Gastroesophageal sphincter (tissue), 4 donors: ENCODE data around the gene CAMK1G. TPM values are rescaled to one million over a fixed set of nuclear protein-coding genes. Genes with fewer than 3 reads are reported as not detected.

Source experiments
- ATAC-seq: fragments of 150-250 bp; one replicate; pipeline ENCODE4 v1.9.1; 2016; ENCODE audit warnings: mild to moderate bottlenecking, moderate library complexity
- H3K27ac ChIP-seq, 4 donors: fragments of 200-600 bp; sonication (generic) in 3 of 4; 1 replicate in 3 of 4; 2 replicates in 1 of 4; pipeline ENCODE4 v1.5.1; 2016 to 2019
- H3K27me3 ChIP-seq: fragments of 200-600 bp; sonication (generic); one replicate; pipeline ENCODE4 v1.5.1; 2019
- H3K36me3 ChIP-seq, 2 donors: fragments of 200-600 bp; sonication (generic); one replicate each; pipeline ENCODE4 v1.5.1; 2019; ENCODE audit warnings: control low read depth in 1 of 2
- H3K4me1 ChIP-seq, 3 donors: fragments of 200-600 bp; sonication (generic); 1 replicate in 2 of 3; 2 replicates in 1 of 3; pipeline ENCODE4 v1.5.1; 2016 to 2019; ENCODE audit warnings: control low read depth in 2 of 3
- H3K4me3 ChIP-seq, 2 donors: fragments of 200-600 bp; sonication (generic); one replicate each; pipeline ENCODE4 v1.5.1; 2019; ENCODE audit warnings: mild to moderate bottlenecking in 1 of 2, moderate library complexity in 1 of 2
- H3K9me3 ChIP-seq, 3 donors: fragments of 200-600 bp; sonication (generic); one replicate each; pipeline ENCODE4 v1.5.1; 2017 to 2019; ENCODE audit warnings: control low read depth in 2 of 3
- CTCF ChIP-seq, 4 experiments: fragments of 200-600 bp in 2 of 4; fragments of 450-650 bp in 2 of 4; sonication (generic) in 1 of 4; IDR thresholded peaks; one replicate each; pipeline ENCODE4 v1.5.1; 2017 to 2019; ENCODE audit warnings: antibody characterized with exemption in 4 of 4, mild to moderate bottlenecking in 2 of 4, moderate library complexity in 2 of 4
- EP300 ChIP-seq: sonication (generic); formaldehyde crosslinking; IDR thresholded peaks from one replicate; pipeline ENCODE4 v1.6.1; 2017; ENCODE audit warnings: antibody characterized with exemption, mild to moderate bottlenecking
- POLR2A ChIP-seq, 2 donors: fragments of 450-650 bp; IDR thresholded peaks; one replicate each; pipeline ENCODE4 v1.6.1; 2017; ENCODE audit warnings: antibody characterized with exemption in 2 of 2, mild to moderate bottlenecking in 2 of 2, moderate library complexity in 1 of 2
- POLR2AphosphoS5 ChIP-seq: sonication (generic); formaldehyde crosslinking; IDR thresholded peaks from one replicate; pipeline ENCODE4 v1.6.1; 2017; ENCODE audit warnings: antibody characterized with exemption
- WGBS, 2 donors: methylation state at CpG; one replicate each; pipeline ENCODE4 v1.1.5; 2018; ENCODE audit warnings: low coverage in 1 of 2; 5-methylcytosine and 5-hydroxymethylcytosine counted together
- total RNA-seq, 4 donors: library from RNA; depleted of rRNA; stranded (reverse); fragments of >200 nt; gene quantifications; one replicate each; pipeline ENCODE4 v1.1.0, GENCODE V29; 2016

The CAMK1G gene
- total RNA-seq, 4 donors from 2014 or later, result 0.19 to 6.8 (median 0.84) TPM

GRCh38 chr1:209611771-209612570, 28.5 kb downstream of the CAMK1G start:
- TF ChIP-seq POLR2AphosphoS5 (no peak), POLR2A (IDR thresholded peaks at IDR 0.05) (no peak), EP300 (no peak), CTCF (IDR thresholded peaks at IDR 0.05) (no peak)
- ATAC-seq, result no peak
- no peaks in the 10 kb centered on the region for H3K9me3 ChIP-seq
- no peaks in the 10 kb centered on the region for H3K27me3 ChIP-seq
- no peaks in the 10 kb centered on the region for H3K4me1 ChIP-seq
- H3K36me3 ChIP-seq, result no peaks in the 10 kb centered on the region
- WGBS, 2 donors, result 76% methylated on average over 5 of the region's 13 CpGs; no CpG with 5 or more reads in 1 of the 2 donors
- no peak overlapping the region for H3K27ac ChIP-seq
- H3K4me3 ChIP-seq, result no peak overlapping the region

DNA sequence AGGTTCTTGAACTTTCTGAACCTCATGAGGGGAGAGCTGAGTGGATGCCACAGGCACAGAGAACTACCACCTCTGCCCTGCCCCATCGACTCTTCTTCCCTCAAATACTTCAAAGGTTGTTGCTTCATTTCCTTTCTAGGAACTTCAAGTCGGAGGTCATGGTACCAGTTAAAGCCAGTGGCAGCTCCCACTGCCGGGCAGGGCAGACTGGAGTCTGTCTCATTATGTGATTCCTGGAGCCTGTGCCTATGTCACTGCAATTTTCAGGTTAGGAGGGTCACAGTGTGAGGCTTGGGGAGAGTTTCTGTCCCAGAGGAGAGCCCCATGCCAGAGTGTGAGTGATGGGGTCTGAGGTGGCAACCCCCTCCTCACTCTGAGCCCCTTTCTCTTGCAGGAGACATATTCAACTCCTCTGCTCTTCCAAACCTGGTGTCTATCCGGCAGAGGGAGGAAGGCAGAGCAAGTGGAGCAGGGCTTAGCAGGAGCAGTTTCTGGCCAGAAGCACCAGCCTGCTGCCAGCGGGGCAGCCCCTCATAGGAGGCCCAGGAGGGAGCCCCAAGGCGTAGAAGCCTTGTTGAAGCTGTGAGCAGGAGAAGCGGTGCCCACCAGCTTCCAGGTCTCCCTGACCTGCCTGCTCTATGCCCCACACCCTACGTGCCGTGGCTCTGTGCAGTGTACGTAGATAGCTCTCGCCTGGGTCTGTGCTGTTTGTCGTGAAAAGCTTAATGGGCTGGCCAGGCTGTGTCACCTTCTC, 29.3 kb downstream of the CAMK1G start:
- Histone ChIP-seq H3K27me3 (no peaks in the 10 kb centered on the region), H3K9me3 (no peaks in the 10 kb centered on the region), H3K4me1 (no peaks in the 10 kb centered on the region), H3K4me3 (no peak overlapping the region), H3K27ac (no peak overlapping the region), H3K36me3 (no peaks in the 10 kb centered on the region)
- 69 to 80% methylated on average over 6 to 7 of the region's 12 CpGs for WGBS, 2 donors
- TF ChIP-seq POLR2A (IDR thresholded peaks at IDR 0.05) (no peak), CTCF (IDR thresholded peaks at IDR 0.05) (no peak), POLR2AphosphoS5 (no peak), EP300 (no peak)
- ATAC-seq, result no peak

DNA sequence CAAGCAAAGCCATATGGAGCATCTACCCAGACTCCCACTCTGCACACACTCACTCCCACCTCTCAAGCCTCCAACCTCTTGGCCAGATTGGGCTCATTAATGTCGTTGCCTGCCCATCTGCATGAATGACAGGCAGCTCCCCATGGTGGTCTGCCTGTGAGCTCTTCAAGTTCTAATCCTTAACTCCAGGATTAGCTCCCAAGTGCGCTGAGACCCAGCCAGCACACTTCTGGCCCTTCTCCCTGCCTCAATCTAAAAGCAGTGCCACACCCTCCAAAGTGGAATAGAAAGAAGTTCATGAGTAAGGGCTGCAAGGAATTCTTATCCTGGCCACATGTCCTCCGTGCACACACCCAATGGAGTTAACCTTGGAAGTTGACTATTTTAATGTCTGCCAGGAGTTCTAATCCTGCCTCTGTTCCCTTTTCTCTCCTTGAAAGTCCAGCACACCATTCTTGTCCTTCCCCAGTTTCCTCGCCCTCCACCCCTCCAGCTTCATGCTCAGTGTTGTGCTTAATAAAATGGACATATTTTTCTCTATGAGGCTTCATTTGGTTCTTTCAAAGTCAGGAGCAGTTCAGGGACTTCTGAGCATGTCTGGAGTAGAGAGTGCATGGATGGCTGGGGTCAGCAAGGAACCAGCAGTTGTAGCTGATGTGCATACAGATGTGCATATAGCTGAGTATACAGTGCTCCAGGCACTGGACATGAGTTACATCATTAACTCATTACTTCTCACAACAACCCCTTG, 30.1 kb downstream of the CAMK1G start:
- H3K4me3 ChIP-seq, result no peak overlapping the region
- H3K9me3 ChIP-seq, result no peaks in the 10 kb centered on the region
- TF ChIP-seq CTCF (IDR thresholded peaks at IDR 0.05), result no peak
- no peak for TF ChIP-seq POLR2AphosphoS5
- no peak for TF ChIP-seq POLR2A (IDR thresholded peaks at IDR 0.05)
- TF ChIP-seq EP300, result no peak
- H3K36me3 ChIP-seq, result no peaks in the 10 kb centered on the region
- 68 to 76% methylated on average over 2 to 4 of the region's 4 CpGs for WGBS, 2 donors
- ATAC-seq, result no peak
- no peak overlapping the region for H3K27ac ChIP-seq
- no peaks in the 10 kb centered on the region for H3K4me1 ChIP-seq
- no peaks in the 10 kb centered on the region for H3K27me3 ChIP-seq

DNA sequence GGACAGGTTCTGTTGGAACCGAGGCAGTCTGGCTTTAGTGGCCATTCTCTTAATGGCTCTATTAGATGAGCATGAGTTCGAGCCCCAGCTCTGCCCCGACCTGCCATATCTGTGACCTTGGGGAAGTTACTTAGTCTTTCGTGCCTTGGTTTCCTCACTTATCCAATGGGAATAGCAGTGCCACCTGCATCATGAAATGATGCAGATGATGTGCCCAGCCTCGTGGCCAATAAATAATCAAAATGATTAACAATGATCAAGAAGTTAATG, 30.6 kb downstream of the CAMK1G start:
- WGBS, 2 donors, result 88 to 89% methylated on average over 3 to 5 of the region's 5 CpGs
- TF ChIP-seq CTCF (IDR thresholded peaks at IDR 0.05) (no peak), POLR2AphosphoS5 (no peak), POLR2A (IDR thresholded peaks at IDR 0.05) (no peak), EP300 (no peak)
- no peaks in the 10 kb centered on the region for H3K4me1 ChIP-seq

More for the DNA sequence above, 30.6 kb downstream of the CAMK1G start:
- no peak for ATAC-seq
- no peaks in the 10 kb centered on the region for H3K36me3 ChIP-seq
- H3K27me3 ChIP-seq, result no peaks in the 10 kb centered on the region
- no peaks in the 10 kb centered on the region for H3K9me3 ChIP-seq
- no peak overlapping the region for H3K4me3 ChIP-seq
- no peak overlapping the region for H3K27ac ChIP-seq
